Panc1 (cell line): ENCODE measurements around the gene HTT. TPM values are rescaled to one million over a fixed set of nuclear protein-coding genes. Genes with fewer than 3 reads are reported as not detected.
A peak's percentile ranks its signal among the peaks of the same experiment; 100 is the strongest.

ENCODE experiments used
- ATAC-seq: fragments of 200-7000 bp; cut with Tn5 transposase; 2 replicates; pipeline ENCODE4 v1.9.1; 2020; ENCODE audit warnings: mild to moderate bottlenecking, moderate library complexity
- BruUV-seq: library from RNA; stranded (reverse); fragments of 400-500 nt; replicated peaks from 2 replicates; lab custom pipeline; 2021; lab: Mats Ljungman, UMichigan
- CTCF ChIA-PET: fragments of 300-600 bp; sonication (Branson Sonifier 250); formaldehyde crosslinking; loops from one replicate; lab custom pipeline; 2022; ENCODE audit warnings: antibody characterized with exemption; lab: Charles Lee
- POLR2A ChIA-PET: fragments of 300-600 bp; sonication (Branson Sonifier 250); formaldehyde crosslinking; loops from one replicate; lab custom pipeline; 2022; ENCODE audit warnings: antibody characterized with exemption; lab: Charles Lee
- DNase-seq: peaks from one replicate; pipeline ENCODE4 v3.0.0-alpha.2; 2010; ENCODE audit warnings: low read depth, low spot score
- H3K27ac ChIP-seq: 2 replicates; pipeline ENCODE4 v1.5.1; 2011; ENCODE audit warnings: mild to moderate bottlenecking, low read length, inconsistent platforms
- H3K27me3 ChIP-seq: fragments of 200-500 bp; sonication (Bioruptor generic); 2 replicates; pipeline ENCODE4 v1.6.0; 2014; ENCODE audit warnings: low read length, inconsistent platforms; ENCODE audit not compliant: control insufficient read depth, insufficient read depth
- H3K36me3 ChIP-seq: fragments of 200-500 bp; sonication (Bioruptor generic); 2 replicates; pipeline ENCODE4 v1.5.1; 2014; ENCODE audit warnings: inconsistent platforms, mild to moderate bottlenecking, low read length, moderate library complexity; ENCODE audit not compliant: control insufficient read depth, insufficient read depth
- H3K4me1 ChIP-seq: 2 replicates; pipeline ENCODE4 v1.5.1; 2011; ENCODE audit warnings: inconsistent platforms, mild to moderate bottlenecking, low read length, moderate library complexity; ENCODE audit not compliant: control insufficient read depth, insufficient read depth
- H3K4me3 ChIP-seq, 2 experiments: 2 replicates each; pipeline ENCODE4 v1.5.1; 2011 to 2012; ENCODE audit warnings: low read depth in 2 of 2, low read length in 2 of 2, mild to moderate bottlenecking in 2 of 2, inconsistent platforms in 1 of 2, moderate library complexity in 1 of 2
- H3K9me3 ChIP-seq: fragments of 200-500 bp; sonication (Bioruptor generic); 2 replicates; pipeline ENCODE4 v1.5.1; 2014; ENCODE audit warnings: low read depth, mild to moderate bottlenecking, inconsistent platforms, low read length, moderate library complexity; ENCODE audit not compliant: control insufficient read depth, insufficient read depth
- POLR2AphosphoS5 ChIP-seq: IDR thresholded peaks from 2 replicates; pipeline ENCODE4 v1.6.1; 2012; ENCODE audit warnings: mild to moderate bottlenecking, low read depth, low read length, moderate library complexity
- REST ChIP-seq, 2 experiments: IDR thresholded peaks; 2 replicates each; pipeline ENCODE4 v1.6.1; 2011 to 2012; ENCODE audit warnings: low read depth in 2 of 2, control low read depth in 1 of 2, low read length in 1 of 2, mild to moderate bottlenecking in 1 of 2, moderate library complexity in 1 of 2; ENCODE audit not compliant: insufficient read depth in 1 of 2
- SIN3A ChIP-seq: IDR thresholded peaks from 2 replicates; pipeline ENCODE4 v1.6.1; 2012; ENCODE audit warnings: low read depth, mild to moderate bottlenecking, low read length, moderate library complexity, borderline replicate concordance; ENCODE audit not compliant: insufficient read depth
- TCF7L2 ChIP-seq: IDR thresholded peaks from 2 replicates; pipeline ENCODE4 v1.6.1; 2011; ENCODE audit warnings: mild to moderate bottlenecking, low read depth, low read length, inconsistent platforms
- in situ Hi-C: cut with HindIII; loops from 2 replicates; pipeline ENCODE4 v1.10.0; 2016; ENCODE audit warnings: low sequenced_read_pairs, low pct_unique_long_range_greater_than_20kb
- intact Hi-C: fragments of 100-400 bp; cut with micrococcal nuclease; formaldehyde crosslinking; loops from one replicate; pipeline ENCODE4 v1.10.0; 2022; ENCODE audit not compliant: unreplicated experiment
- total RNA-seq: library from RNA; stranded (reverse); gene quantifications from one replicate; pipeline ENCODE4 v1.2.1, GENCODE V29; 2021; ENCODE audit not compliant: unreplicated experiment
- TF ChIP-seq, protein P1 (sequence below): fragments of 450-650 bp; IDR thresholded peaks from 2 replicates; pipeline ENCODE4 v1.5.1; 2017; ENCODE audit warnings: mild to moderate bottlenecking

The HTT gene
- total RNA-seq, 1 experiment from 2014 or later, result 24.7 TPM

DNA sequence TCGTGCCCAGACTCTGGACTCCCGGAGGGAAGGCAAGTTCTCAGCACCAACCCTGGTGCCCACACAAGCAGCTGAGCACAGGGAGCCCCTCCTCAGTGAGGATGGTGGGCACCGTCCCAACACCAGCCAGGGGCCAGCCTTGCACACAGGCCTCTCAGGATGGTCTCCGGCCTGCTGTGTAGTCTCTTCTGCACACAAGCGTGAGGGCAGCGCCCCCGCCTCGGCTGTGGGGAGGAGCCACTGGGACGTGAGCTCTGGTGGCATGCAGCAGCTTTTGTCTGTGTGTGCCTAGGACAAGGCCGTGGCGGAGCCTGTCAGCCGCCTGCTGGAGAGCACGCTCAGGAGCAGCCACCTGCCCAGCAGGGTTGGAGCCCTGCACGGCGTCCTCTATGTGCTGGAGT is 158.4 kb downstream of the HTT start:
- intact Hi-C loops, result no loop called here
- Histone ChIP-seq H3K36me3 (no peaks in the 10 kb centered on the region), H3K4me1 (no peaks in the 10 kb centered on the region), H3K27me3 (no peaks in the 10 kb centered on the region), H3K27ac (no peak overlapping the region), H3K9me3 (no peaks in the 10 kb centered on the region), H3K4me3 (no peak overlapping the region)
- in situ Hi-C loops, result no loop called here
- ChIA-PET CTCF (no interaction called here), POLR2A (no interaction called here)
- DNase-seq (no peak), ATAC-seq (no peak)
- no TSS peak for BruUV-seq
- TF ChIP-seq POLR2AphosphoS5, result no peak
- TF ChIP-seq, protein P1, sequence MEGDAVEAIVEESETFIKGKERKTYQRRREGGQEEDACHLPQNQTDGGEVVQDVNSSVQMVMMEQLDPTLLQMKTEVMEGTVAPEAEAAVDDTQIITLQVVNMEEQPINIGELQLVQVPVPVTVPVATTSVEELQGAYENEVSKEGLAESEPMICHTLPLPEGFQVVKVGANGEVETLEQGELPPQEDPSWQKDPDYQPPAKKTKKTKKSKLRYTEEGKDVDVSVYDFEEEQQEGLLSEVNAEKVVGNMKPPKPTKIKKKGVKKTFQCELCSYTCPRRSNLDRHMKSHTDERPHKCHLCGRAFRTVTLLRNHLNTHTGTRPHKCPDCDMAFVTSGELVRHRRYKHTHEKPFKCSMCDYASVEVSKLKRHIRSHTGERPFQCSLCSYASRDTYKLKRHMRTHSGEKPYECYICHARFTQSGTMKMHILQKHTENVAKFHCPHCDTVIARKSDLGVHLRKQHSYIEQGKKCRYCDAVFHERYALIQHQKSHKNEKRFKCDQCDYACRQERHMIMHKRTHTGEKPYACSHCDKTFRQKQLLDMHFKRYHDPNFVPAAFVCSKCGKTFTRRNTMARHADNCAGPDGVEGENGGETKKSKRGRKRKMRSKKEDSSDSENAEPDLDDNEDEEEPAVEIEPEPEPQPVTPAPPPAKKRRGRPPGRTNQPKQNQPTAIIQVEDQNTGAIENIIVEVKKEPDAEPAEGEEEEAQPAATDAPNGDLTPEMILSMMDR, result no peak
- TF ChIP-seq SIN3A, result no peak
- no peak for TF ChIP-seq REST (IDR thresholded peaks at IDR 0.05; ENCODE audit: insufficient read depth in 1 of 2, low read depth in 2 of 2, low read length in 1 of 2)
- TF ChIP-seq TCF7L2, result no peak

- Histone ChIP-seq H3K27ac (no peak overlapping the region), H3K27me3 (no peaks in the 10 kb centered on the region), H3K9me3 (no peaks in the 10 kb centered on the region), H3K4me1 (no peaks in the 10 kb centered on the region), H3K4me3 (no peak overlapping the region), H3K36me3 (no peaks in the 10 kb centered on the region)
- intact Hi-C loops (no loop called here), in situ Hi-C loops (no loop called here)
- POLR2A ChIA-PET, result interaction anchor here (0.7 kb wide), 1 partner anchor 12 kb away, joined by 3 read pairs; no protein-coding TSS in a partner anchor
- DNase-seq (no peak), ATAC-seq (0 out of 2 replicates have a peak, but pooled peaks have one; percentile 55)
- TF ChIP-seq POLR2AphosphoS5, result no peak
- no peak for TF ChIP-seq TCF7L2
- TF ChIP-seq SIN3A, result no peak
- no peak for TF ChIP-seq REST (IDR thresholded peaks at IDR 0.05; ENCODE audit: insufficient read depth in 1 of 2, low read depth in 2 of 2, low read length in 1 of 2)
- TF ChIP-seq, protein P1, result no peak
- no TSS peak for BruUV-seq
- CTCF ChIA-PET, result no interaction called here
Measured at GRCh38 chr4:3233391-3234071, 159.1 kb downstream of the HTT start.
